Stomach (tissue), 9 donors: ENCODE measurements around the gene RPS3A. TPM values are rescaled to one million over a fixed set of nuclear protein-coding genes. Genes with fewer than 3 reads are reported as not detected.

Source experiments
- DNase-seq, 2 donors: peaks; one replicate each; pipeline versions ENCODE4 v3.0.0 to v3.0.0-alpha.2; 2013 to 2019
- H3K27ac ChIP-seq, 5 donors: fragments of 200-600 bp in 4 of 5; sonication (generic) in 4 of 5; one replicate each; pipeline ENCODE4 v1.5.1; 2013 to 2019; ENCODE audit warnings: mild to moderate bottlenecking in 1 of 5, moderate library complexity in 1 of 5
- H3K27me3 ChIP-seq, 3 donors: fragments of 200-600 bp; sonication (generic); one replicate each; pipeline ENCODE4 v1.5.1; 2017 to 2019; ENCODE audit warnings: mixed run types in 1 of 3
- H3K36me3 ChIP-seq, 4 donors: fragments of 200-600 bp; sonication (generic); 1 replicate in 3 of 4; 2 replicates in 1 of 4; pipeline ENCODE4 v1.5.1; 2016 to 2019
- H3K4me1 ChIP-seq, 4 donors: fragments of 200-600 bp; sonication (generic); one replicate each; pipeline ENCODE4 v1.5.1; 2016 to 2019
- H3K4me3 ChIP-seq, 4 donors: fragments of 200-600 bp; sonication (generic) in 3 of 4; one replicate each; pipeline ENCODE4 v1.5.1; 2016 to 2019; ENCODE audit warnings: mild to moderate bottlenecking in 1 of 4
- H3K9me3 ChIP-seq, 4 donors: fragments of 200-600 bp; sonication (generic); one replicate each; pipeline ENCODE4 v1.5.1; 2016 to 2019
- EP300 ChIP-seq: sonication (generic); formaldehyde crosslinking; IDR thresholded peaks from one replicate; pipeline ENCODE4 v1.6.1; 2017; ENCODE audit warnings: antibody characterized with exemption
- POLR2A ChIP-seq, 4 donors: fragments of 450-650 bp; IDR thresholded peaks; one replicate each; pipeline ENCODE4 v1.6.1; 2016; ENCODE audit warnings: antibody characterized with exemption in 4 of 4, control low read depth in 2 of 4, mild to moderate bottlenecking in 1 of 4, moderate library complexity in 1 of 4
- POLR2AphosphoS5 ChIP-seq, 3 donors: sonication (generic); formaldehyde crosslinking; IDR thresholded peaks; one replicate each; pipeline ENCODE4 v1.6.1; 2016; ENCODE audit warnings: antibody characterized with exemption in 3 of 3
- WGBS, 5 donors: extraction: QIAGEN DNeasy Blood & Tissue Kit in 3 of 5; methylation state at CpG; one replicate each; pipeline versions ENCODE4 v1.1.5 to v1.1.7; 2013 to 2018; 5-methylcytosine and 5-hydroxymethylcytosine counted together
- intact Hi-C: fragments of 100-400 bp; cut with DNase I; formaldehyde crosslinking; loops from one replicate; pipeline ENCODE4 v1.15.1; 2023; ENCODE audit warnings: low total_unique reads
- polyA plus RNA-seq, 3 donors: library from polyadenylated mRNA; stranded (reverse); fragments of 200-250 nt; gene quantifications; one replicate each; pipeline ENCODE4 v1.2.3, GENCODE V29; 2013
- total RNA-seq, 5 donors: library from RNA; depleted of rRNA; stranded (reverse); fragments of >200 nt; gene quantifications; one replicate each; pipeline versions ENCODE4 v1.1.0 to v1.2.3, GENCODE V29; 2014 to 2016
- TF ChIP-seq, protein P1 (sequence below), 7 experiments: fragments of 450-650 bp in 4 of 7; fragments of 200-600 bp in 3 of 7; sonication (generic) in 3 of 7; IDR thresholded peaks; one replicate each; pipeline ENCODE4 v1.5.1; 2016 to 2019; ENCODE audit warnings: antibody characterized with exemption in 7 of 7, control low read depth in 2 of 7, mild to moderate bottlenecking in 1 of 7
- donor health status: healthy with polysubstance abuse.
- donor health status: Bipolar disorder and iron deficiency.
- donor health status: healthy.

The RPS3A gene
- total and polyA plus RNA-seq, 8 donors: 1,579 to 5,449 (median 3,174) TPM

GRCh38 chr4:151143162-151143561 lies 43.7 kb downstream of the RPS3A start:
- peaks cover 21 to 98% (median 88%) of the 10 kb centered on the region in 4 donors for H3K36me3 ChIP-seq
- TF ChIP-seq POLR2A (IDR thresholded peaks at IDR 0.05): no peak
- TF ChIP-seq EP300: no peak
- no peak for TF ChIP-seq POLR2AphosphoS5 (IDR thresholded peaks at IDR 0.05)
- TF ChIP-seq, protein P1, sequence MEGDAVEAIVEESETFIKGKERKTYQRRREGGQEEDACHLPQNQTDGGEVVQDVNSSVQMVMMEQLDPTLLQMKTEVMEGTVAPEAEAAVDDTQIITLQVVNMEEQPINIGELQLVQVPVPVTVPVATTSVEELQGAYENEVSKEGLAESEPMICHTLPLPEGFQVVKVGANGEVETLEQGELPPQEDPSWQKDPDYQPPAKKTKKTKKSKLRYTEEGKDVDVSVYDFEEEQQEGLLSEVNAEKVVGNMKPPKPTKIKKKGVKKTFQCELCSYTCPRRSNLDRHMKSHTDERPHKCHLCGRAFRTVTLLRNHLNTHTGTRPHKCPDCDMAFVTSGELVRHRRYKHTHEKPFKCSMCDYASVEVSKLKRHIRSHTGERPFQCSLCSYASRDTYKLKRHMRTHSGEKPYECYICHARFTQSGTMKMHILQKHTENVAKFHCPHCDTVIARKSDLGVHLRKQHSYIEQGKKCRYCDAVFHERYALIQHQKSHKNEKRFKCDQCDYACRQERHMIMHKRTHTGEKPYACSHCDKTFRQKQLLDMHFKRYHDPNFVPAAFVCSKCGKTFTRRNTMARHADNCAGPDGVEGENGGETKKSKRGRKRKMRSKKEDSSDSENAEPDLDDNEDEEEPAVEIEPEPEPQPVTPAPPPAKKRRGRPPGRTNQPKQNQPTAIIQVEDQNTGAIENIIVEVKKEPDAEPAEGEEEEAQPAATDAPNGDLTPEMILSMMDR (IDR thresholded peaks at IDR 0.05): no peak
- no peak overlapping the region for H3K27ac ChIP-seq
- no peaks in the 10 kb centered on the region for H3K4me1 ChIP-seq
- no peaks in the 10 kb centered on the region for H3K27me3 ChIP-seq
- 70 to 94% (median 84%) methylated on average over 2 of the region's 2 CpGs for whole genome bisulfite sequencing, 5 donors
- intact Hi-C loops: no loop called here
- no peak overlapping the region for H3K4me3 ChIP-seq
- no peak for DNase-seq
- no peaks in the 10 kb centered on the region for H3K9me3 ChIP-seq

DNA sequence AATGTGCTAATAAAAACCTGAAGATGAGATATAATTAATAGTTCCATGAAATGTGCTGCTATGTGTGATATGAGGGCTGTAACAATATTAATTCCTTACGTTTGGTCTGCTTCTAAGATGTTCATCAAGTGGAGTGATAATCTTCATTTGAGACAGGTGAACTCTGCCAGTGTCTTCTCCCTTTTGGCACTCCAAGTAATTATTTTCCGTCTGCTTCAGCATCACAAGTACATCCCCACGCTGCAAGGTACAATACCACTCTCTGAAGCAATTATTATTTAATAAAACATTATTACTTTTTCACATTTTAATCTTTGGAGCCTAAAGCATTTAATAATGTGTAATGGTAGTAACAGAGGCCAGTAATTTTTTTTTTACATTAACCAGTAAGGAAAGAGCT lies 44.4 kb downstream of the RPS3A start:
- peaks cover 21 to 100% (median 90%) of the 10 kb centered on the region in 4 donors for H3K36me3 ChIP-seq
- intact Hi-C loops: no loop called here

GRCh38 chr4:151144329-151145072 lies 45.1 kb downstream of the RPS3A start:
- WGBS, 5 donors: 92 to 97% (median 93%) methylated on average over 5 of the region's 5 CpGs
- Histone ChIP-seq H3K4me3 (no peak overlapping the region), H3K9me3 (no peaks in the 10 kb centered on the region), H3K27ac (no peak overlapping the region), H3K4me1 (no peaks in the 10 kb centered on the region), H3K36me3 (peaks cover 15 to 100% (median 90%) of the 10 kb centered on the region in 4 donors), H3K27me3 (no peaks in the 10 kb centered on the region)
- no peak for TF ChIP-seq EP300
- intact Hi-C loops: no loop called here
- no peak for DNase-seq

More for the DNA sequence above, 44.4 kb downstream of the RPS3A start:
- H3K27ac ChIP-seq: no peak overlapping the region
- no peaks in the 10 kb centered on the region for H3K27me3 ChIP-seq
- no peaks in the 10 kb centered on the region for H3K4me1 ChIP-seq
- H3K4me3 ChIP-seq: no peak overlapping the region
- no peaks in the 10 kb centered on the region for H3K9me3 ChIP-seq
- 93 to 97% (median 95%) methylated on average over 3 of the region's 3 CpGs for WGBS, 5 donors
- TF ChIP-seq POLR2AphosphoS5 (IDR thresholded peaks at IDR 0.05): no peak
- TF ChIP-seq EP300: no peak
- no peak for TF ChIP-seq POLR2A (IDR thresholded peaks at IDR 0.05)
- TF ChIP-seq, protein P1 (IDR thresholded peaks at IDR 0.05): no peak
- DNase-seq: no peak

DNA sequence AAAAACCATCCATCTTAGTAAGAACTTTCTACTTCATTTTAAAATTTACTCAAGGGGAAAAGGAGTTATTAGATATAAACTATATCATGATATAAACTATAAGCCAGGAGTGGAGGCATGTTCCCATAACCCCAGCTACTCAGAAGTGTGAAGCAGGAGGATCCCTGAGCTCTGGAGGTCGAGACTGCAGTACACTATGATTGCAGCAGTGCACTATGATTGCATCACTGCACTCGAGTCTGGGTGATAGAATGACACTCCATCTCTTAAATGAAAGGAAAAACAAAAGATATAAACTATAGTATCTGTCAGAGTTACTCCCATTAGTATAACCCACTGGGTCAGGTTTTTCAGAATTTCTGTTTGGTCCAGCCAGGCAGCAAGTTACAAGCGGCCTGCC lies 47.6 kb downstream of the RPS3A start:
- Histone ChIP-seq H3K4me1 (peaks cover 0 to 1% (median 0%) of the 10 kb centered on the region in 4 donors), H3K27me3 (no peaks in the 10 kb centered on the region), H3K27ac (no peak overlapping the region), H3K4me3 (no peak overlapping the region), H3K36me3 (peaks cover 5 to 77% (median 71%) of the 10 kb centered on the region in 4 donors), H3K9me3 (no peaks in the 10 kb centered on the region)
- intact Hi-C loops: no loop called here
- TF ChIP-seq POLR2A (IDR thresholded peaks at IDR 0.05) (no peak), EP300 (no peak), POLR2AphosphoS5 (IDR thresholded peaks at IDR 0.05) (no peak)
- TF ChIP-seq, protein P1 (IDR thresholded peaks at IDR 0.05): no peak
- 79 to 90% (median 85%) methylated on average over 3 of the region's 3 CpGs for WGBS, 5 donors
- DNase-seq: no peak

GRCh38 chr4:151148261-151148660 lies 48.8 kb downstream of the RPS3A start:
- H3K9me3 ChIP-seq: no peaks in the 10 kb centered on the region
- TF ChIP-seq POLR2A (IDR thresholded peaks at IDR 0.05): no peak
- TF ChIP-seq EP300: no peak
- TF ChIP-seq, protein P1 (IDR thresholded peaks at IDR 0.05): no peak
- TF ChIP-seq POLR2AphosphoS5 (IDR thresholded peaks at IDR 0.05): no peak
- peaks cover 0 to 8% (median 0%) of the 10 kb centered on the region in 4 donors for H3K4me1 ChIP-seq
- no peak overlapping the region for H3K4me3 ChIP-seq
- no peaks in the 10 kb centered on the region for H3K27me3 ChIP-seq
- peaks cover 5 to 65% (median 60%) of the 10 kb centered on the region in 4 donors for H3K36me3 ChIP-seq
- intact Hi-C loops: no loop called here
- WGBS, 5 donors: 90 to 94% (median 91%) methylated on average over 4 of the region's 4 CpGs
- no peak for DNase-seq
- H3K27ac ChIP-seq: no peak overlapping the region
